H1 (cell line): ENCODE data around the gene SLFN12. TPM values are rescaled to one million over a fixed set of nuclear protein-coding genes. Genes with fewer than 3 reads are reported as not detected.

Source experiments
- CHD7 ChIP-seq: fragments of 300-600 bp; sonication (generic); IDR thresholded peaks from 2 replicates; pipeline ENCODE4 v1.7.1; 2012; ENCODE audit warnings: low read length, moderate library complexity, mild to moderate bottlenecking, inconsistent platforms; ENCODE audit not compliant: insufficient replicate concordance
- KDM1A ChIP-seq: fragments of 200-600, 300-600 bp; sonication (generic); IDR thresholded peaks from 2 replicates; pipeline ENCODE4 v1.7.1; 2016; ENCODE audit warnings: mild to moderate bottlenecking, low read length, borderline replicate concordance
- PHF8 ChIP-seq: fragments of 200-600 bp; sonication (generic); conservative IDR thresholded peaks from 2 replicates; pipeline ENCODE4 v1.7.1; 2012; ENCODE audit warnings: low read depth, mild to moderate bottlenecking, inconsistent platforms, low read length, moderate library complexity
- SIX5 ChIP-seq: IDR thresholded peaks from 2 replicates; pipeline ENCODE4 v1.6.1; 2011; ENCODE audit warnings: mild to moderate bottlenecking, low read depth, low read length
- SP4 ChIP-seq: IDR thresholded peaks from 2 replicates; pipeline ENCODE4 v1.6.1; 2012; ENCODE audit warnings: low read length, inconsistent platforms
- TAF7 ChIP-seq: optimal IDR thresholded peaks from 2 replicates; pipeline ENCODE3; 2011; ENCODE audit warnings: low read depth, mild to moderate bottlenecking, inconsistent platforms, low read length, moderate library complexity, borderline replicate concordance
- USF2 ChIP-seq: IDR thresholded peaks from 2 replicates; pipeline ENCODE4 v1.6.1; 2011; ENCODE audit warnings: low read length, improper control_type of control experiment
- polyA plus RNA-seq, 7 experiments: library from polyadenylated mRNA; depleted of rRNA in 3 of 7; stranded (reverse) in 5 of 7; unstranded in 2 of 7; fragments of >200 nt in 5 of 7; fragments of 200-250 nt in 2 of 7; gene quantifications; 1 replicate in 5 of 7; 2 replicates in 1 of 7; 4 replicates in 1 of 7; pipeline versions ENCODE4 v1.2.1 to v1.2.3, GENCODE V29; 2011 to 2013; ENCODE audit warnings: missing spikeins in 2 of 7, mixed read lengths in 2 of 7
- total RNA-seq: library from RNA; stranded (reverse); fragmentation: NEBNext Ultra II Directional; extraction: Animal tissue kit (Norgen Biotek cat#: 25700); gene quantifications from 2 replicates; pipeline ENCODE4 v1.2.1, GENCODE V29; 2021

SLFN12 gene
- total and polyA plus RNA-seq, 2 of the 8 experiments (the other 6 are each of a cell fraction or from before 2014, with no cell fraction given), result 1.6 to 10.7 TPM

- TF ChIP-seq CHD7, result no peak
- TF ChIP-seq SIX5, result no peak
- TF ChIP-seq USF2, result no peak
- TF ChIP-seq PHF8, result no peak
- TF ChIP-seq KDM1A, result no peak
- TF ChIP-seq TAF7, result no peak
- no peak for TF ChIP-seq SP4
Observed at GRCh38 chr17:35406568-35406967, 25.7 kb downstream of the SLFN12 start (continued).
